ENCODE measurements around the gene AGGF1.

Gene AGGF1

DNA sequence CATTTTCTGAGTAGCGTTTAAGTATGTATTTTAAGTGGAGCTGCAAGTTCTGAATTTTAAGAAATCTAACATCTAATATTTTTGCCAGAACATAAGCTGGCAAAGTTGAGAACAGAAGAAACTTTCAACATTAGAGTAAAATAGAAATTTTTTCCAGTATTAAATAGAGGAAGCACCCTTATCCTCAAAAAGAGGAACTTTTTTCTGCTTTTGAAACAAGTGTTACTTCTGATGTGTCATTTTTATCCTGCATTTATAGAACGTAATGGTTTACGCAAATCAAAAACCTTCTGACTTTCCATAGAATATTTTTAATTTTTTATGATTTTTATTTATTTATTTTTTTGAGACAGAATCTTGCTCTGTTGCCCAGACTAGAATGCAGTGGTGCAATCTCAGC is 35.1 kb downstream of the AGGF1 start:
- TF ChIP-seq GATA2 (IDR thresholded peaks at IDR 0.05; ENCODE audit: low read depth, low read length) = no peak

GRCh38 chr5:77066184-77066583 is 36.0 kb downstream of the AGGF1 start:
- TF ChIP-seq GATA3 (IDR thresholded peaks at IDR 0.05; ENCODE audit: low read depth, low read length) = no peak
- TF ChIP-seq GATA2 (IDR thresholded peaks at IDR 0.05; ENCODE audit: low read depth, low read length) = no peak

DNA sequence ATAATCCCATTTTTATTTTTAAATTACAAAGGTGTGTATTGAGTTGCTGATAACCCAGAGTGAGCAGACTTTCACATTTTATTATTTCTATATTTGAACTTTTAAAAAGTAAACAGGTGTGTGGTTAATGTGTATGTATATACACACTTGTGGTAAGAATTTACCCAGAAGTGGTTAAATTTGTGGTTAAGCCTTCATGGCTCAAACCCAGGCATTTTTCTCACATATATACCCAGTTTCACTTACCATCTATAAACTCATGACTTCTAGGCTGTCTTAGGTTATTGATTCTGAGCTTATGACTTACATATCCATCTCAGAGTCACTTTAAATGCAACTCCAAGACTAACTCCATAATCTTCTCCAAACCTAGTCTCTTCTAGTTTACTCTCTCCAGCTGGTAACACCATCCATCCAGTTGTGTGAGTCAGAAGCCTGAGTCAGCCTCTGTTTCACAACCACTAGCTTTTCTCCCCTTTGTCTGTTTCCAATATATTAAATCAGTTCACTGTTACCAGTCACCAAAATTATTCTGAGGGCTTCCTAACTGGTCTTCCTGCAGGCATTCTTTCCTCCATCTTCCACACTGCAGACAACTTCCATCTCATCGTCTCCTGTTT is 36.7 kb downstream of the AGGF1 start:
- TF ChIP-seq GATA3 (IDR thresholded peaks at IDR 0.05; ENCODE audit: low read depth, low read length) (no peak), GATA2 (IDR thresholded peaks at IDR 0.05; ENCODE audit: low read depth, low read length) (no peak)

DNA sequence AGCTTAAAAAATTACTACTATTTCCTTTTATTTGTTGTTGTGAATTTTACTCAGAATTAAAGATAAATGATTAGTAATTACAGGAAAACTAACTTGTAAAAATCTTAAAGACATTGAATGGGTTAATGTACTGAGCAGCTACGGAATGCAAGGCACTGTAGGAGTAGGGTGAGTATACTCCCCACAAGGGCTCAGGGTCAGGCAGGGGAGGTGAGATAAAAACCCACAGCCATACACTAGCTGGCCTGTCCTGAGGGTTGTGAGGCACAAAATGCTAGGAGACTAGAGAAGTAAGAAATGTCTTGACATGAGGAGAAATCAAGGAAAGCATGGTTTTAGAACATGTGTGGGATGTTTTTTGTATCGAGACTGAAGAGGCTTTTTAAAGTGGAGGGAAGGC is 43.5 kb downstream of the AGGF1 start:
- no peak for TF ChIP-seq GATA3 (IDR thresholded peaks at IDR 0.05; ENCODE audit: low read depth, low read length)
- TF ChIP-seq GATA2 (IDR thresholded peaks at IDR 0.05; ENCODE audit: low read depth, low read length) = no peak

DNA sequence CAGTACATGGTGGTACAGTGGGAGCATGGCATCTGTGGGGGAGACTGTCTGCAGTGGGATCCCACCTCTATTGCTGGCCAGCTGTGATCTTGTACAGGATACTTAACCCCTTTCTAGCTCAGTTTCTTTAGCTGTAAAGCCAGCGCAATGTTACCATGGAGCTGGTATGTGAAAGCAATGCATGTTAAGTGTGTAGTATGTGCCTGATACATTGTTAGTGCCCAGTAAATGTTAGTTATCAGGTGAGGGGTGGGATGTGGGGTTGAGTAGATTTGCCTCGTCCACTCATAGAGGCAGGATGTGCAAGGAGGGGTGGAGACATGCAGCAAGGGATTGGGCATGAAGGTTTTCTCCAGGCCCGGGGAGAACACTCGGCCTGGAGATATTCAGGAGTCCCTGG is 44.5 kb downstream of the AGGF1 start:
- TF ChIP-seq GATA3 (IDR thresholded peaks at IDR 0.05; ENCODE audit: low read depth, low read length) (no peak), GATA2 (IDR thresholded peaks at IDR 0.05; ENCODE audit: low read depth, low read length) (no peak)

- TF ChIP-seq GATA3 (IDR thresholded peaks at IDR 0.05; ENCODE audit: low read depth, low read length) (no peak), GATA2 (IDR thresholded peaks at IDR 0.05; ENCODE audit: low read depth, low read length) (no peak)
These were observed 47.0 kb downstream of the AGGF1 start for GRCh38 chr5:77076961-77077828.

GRCh38 chr5:77077829-77078176 is 47.6 kb downstream of the AGGF1 start:
- no peak for TF ChIP-seq GATA3 (IDR thresholded peaks at IDR 0.05; ENCODE audit: low read depth, low read length)

DNA sequence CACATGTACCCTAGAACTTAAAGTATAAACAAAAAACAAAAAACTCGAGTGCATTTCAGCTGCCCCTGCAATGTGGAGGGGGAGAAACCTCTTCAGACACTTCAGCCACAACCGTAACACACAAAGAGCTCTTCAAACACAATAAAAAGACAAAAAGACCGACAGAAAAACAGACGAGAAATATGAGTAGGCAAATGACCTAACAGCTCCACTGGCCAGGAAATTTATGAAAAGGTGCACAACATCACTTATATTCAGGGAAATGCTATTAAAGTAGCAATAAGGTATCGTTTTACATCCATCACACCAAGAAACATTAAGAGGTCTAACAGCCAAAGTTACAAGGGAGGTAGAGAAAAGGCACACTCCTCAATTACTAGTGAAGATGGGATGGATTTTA is 50.7 kb downstream of the AGGF1 start:
- no peak for TF ChIP-seq GATA3 (IDR thresholded peaks at IDR 0.05; ENCODE audit: low read depth, low read length)
- no peak for TF ChIP-seq GATA2 (IDR thresholded peaks at IDR 0.05; ENCODE audit: low read depth, low read length)

DNA sequence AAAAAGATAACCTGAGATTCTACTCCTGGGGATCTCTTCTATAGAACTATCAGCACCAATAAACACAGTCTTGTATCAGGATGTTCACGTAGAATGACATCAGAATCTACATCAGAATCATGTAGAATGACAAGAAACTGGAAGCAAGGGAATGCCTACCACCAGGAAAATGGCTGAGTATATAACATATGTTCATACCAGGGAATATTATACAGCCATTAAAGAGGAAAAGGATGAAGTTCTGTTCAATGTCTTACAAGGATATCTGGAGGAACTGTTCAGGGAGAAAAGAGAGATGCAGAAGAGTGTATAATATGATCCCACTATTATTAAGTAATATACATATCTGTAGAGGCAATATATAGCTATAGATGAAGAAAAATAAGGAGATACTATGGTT is 52.1 kb downstream of the AGGF1 start:
- TF ChIP-seq GATA3 (IDR thresholded peaks at IDR 0.05; ENCODE audit: low read depth, low read length) (no peak), GATA2 (IDR thresholded peaks at IDR 0.05; ENCODE audit: low read depth, low read length) (no peak)

DNA sequence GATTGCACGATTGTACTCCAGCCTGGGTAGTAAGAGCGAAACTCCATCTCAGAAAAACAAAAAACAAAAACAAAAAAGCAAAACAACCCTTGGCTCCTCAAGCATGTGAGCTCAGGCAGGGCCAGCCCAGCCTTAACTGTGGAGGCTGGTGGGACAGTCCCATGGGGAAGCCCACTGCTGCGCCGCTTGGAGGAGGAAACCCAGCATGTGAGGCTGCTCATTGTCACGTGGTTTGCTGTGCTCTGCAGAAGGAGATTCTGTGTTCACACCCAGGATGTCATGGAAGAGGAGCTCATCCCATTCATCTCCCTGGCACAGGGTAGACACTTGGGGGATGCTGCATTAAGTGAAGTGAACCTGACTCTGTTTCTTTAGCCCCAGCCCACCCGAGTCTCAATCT is 52.9 kb downstream of the AGGF1 start:
- TF ChIP-seq GATA2 (IDR thresholded peaks at IDR 0.05; ENCODE audit: low read depth, low read length) (no peak), GATA3 (IDR thresholded peaks at IDR 0.05; ENCODE audit: low read depth, low read length) (no peak)

GRCh38 chr5:77086368-77086688 is 56.1 kb downstream of the AGGF1 start:
- no peak for TF ChIP-seq GATA3 (IDR thresholded peaks at IDR 0.05; ENCODE audit: low read depth, low read length)
- TF ChIP-seq GATA2 (IDR thresholded peaks at IDR 0.05; ENCODE audit: low read depth, low read length) = no peak

DNA sequence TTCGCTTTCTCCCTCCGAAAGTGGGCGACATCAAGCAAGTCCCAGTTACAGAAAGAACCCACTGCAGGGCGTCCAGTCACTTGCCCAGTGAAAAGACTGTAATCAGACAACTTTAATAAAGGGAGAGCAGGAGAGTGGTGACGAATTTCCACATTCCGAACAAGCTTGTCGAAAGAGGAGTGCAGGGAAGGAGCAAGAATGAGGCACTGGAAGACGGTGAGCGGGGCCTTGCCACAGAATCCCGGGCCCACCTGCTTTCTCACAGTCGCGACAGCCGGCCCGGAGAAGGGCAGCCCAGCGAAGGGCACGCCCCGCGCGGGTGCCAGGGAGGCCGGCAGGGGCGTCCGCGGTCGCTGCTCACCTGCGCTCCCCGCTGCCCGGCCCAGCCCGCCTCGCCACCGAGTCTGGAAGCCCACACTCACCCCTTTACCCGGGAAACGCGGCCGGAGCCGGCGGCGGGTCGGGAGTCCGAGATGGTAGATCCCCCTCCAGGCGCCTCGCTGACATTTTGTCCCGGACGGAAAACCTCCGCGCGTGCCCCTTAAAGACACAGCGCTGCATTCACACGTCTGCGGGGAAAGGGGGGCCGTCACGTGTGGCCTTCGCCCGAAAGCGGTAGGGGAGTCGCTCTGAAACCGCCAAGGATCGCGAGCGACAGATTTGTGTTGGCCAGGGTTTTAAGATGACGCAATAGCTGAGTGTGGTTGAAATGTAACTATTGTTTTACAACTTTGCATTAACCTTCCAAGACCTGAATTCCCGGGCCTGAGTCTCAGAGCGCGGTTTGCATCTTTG is 56.7 kb downstream of the AGGF1 start, which contains the start of gene ZBED3:
TSS of gene ZBED3 (minus strand) at position 597 of the 795 bp plus-strand sequence. CDS start 9,407 bp downstream, outside the sequence.
- no peak for TF ChIP-seq GATA2 (IDR thresholded peaks at IDR 0.05; ENCODE audit: low read depth, low read length)
- no peak for TF ChIP-seq GATA3 (IDR thresholded peaks at IDR 0.05; ENCODE audit: low read depth, low read length)

GRCh38 chr5:77087484-77088261 is 57.5 kb downstream of the AGGF1 start:
- no peak for TF ChIP-seq GATA3 (IDR thresholded peaks at IDR 0.05; ENCODE audit: low read depth, low read length)
- no peak for TF ChIP-seq GATA2 (IDR thresholded peaks at IDR 0.05; ENCODE audit: low read depth, low read length)

DNA sequence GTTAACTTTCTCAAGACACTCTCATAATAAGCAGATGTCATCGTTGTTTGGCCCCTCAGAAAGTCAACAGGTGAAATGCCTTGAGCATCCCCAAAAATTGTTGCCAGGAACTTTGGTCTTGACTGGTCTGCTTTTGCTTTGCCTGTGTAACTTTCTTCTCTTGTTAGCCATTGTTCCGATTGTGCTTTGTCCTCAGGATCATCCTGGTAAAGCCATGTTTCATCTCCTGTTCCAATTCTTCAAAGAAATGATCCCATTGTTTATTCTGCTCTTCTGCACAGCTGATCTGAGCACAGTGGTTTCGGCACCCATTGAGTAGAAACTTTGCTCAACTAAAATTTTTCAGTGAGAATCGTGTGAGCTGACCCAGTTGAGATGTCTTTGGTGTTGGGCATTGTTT is 65.0 kb downstream of the AGGF1 start:
- TF ChIP-seq GATA3 (IDR thresholded peaks at IDR 0.05; ENCODE audit: low read depth, low read length) (no peak), GATA2 (IDR thresholded peaks at IDR 0.05; ENCODE audit: low read depth, low read length) (no peak)
